Measurements from ENCODE around the gene REM2. TPM values are rescaled to one million over a fixed set of nuclear protein-coding genes. Genes with fewer than 3 reads are reported as not detected.

Gene REM2
- total RNA-seq, 1 donor from 2014 or later, result 0.83 TPM

DNA sequence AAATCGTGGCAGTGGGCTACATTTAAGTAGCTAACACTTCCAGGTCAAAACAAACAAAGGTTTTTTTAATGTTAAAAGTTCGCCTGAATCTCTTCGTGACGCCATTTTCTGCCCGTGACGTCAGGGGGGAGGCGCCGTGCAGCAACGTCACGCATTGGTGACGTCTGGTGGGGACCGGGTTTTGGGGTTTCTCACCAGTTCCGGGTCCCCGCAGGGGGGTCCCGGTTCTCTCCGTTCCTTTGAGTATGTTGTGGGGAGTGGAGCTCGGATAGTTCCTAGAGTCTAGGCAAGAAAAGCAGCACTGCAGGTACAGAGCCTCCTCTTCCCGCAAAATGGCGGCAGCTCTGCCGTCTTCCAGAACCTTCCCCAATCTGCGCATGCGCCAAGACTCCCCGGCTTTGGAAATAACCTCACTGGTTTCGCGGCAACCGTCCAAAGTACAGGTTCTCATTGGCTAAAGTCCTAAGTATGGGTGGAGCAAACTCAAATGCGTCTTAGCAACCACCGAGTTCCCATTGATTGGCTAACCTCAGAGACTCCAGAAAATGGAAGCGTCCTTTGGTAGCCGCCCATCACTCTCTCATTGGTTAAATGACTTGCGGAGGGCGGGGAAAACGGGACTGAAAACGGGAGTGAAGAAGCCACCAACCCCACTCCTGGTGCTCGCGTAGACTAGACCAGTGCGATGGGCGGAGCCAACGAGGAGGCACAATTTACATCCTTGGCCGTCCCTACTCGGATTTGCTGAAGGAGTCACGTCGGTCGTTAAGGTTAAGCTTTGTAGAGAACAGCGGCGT lies 36.0 kb downstream of the REM2 start, which contains the start of gene RBM23:
TSS of gene RBM23 (minus strand) at position 346 of the 797 bp plus-strand sequence.
- Histone ChIP-seq H3K27me3 (ENCODE audit: low read depth) (no peaks in the 10 kb centered on the region), H3K36me3 (peaks cover 35% of the 10 kb centered on the region), H3K4me3 (peak within 1 kb of the TSS; percentile 84), H3K27ac (peak within 1 kb of the TSS; percentile 100), H3K9me3 (no peaks in the 10 kb centered on the region), H3K4me1 (peaks cover 48% of the 10 kb centered on the region)
- TF ChIP-seq, protein P1, sequence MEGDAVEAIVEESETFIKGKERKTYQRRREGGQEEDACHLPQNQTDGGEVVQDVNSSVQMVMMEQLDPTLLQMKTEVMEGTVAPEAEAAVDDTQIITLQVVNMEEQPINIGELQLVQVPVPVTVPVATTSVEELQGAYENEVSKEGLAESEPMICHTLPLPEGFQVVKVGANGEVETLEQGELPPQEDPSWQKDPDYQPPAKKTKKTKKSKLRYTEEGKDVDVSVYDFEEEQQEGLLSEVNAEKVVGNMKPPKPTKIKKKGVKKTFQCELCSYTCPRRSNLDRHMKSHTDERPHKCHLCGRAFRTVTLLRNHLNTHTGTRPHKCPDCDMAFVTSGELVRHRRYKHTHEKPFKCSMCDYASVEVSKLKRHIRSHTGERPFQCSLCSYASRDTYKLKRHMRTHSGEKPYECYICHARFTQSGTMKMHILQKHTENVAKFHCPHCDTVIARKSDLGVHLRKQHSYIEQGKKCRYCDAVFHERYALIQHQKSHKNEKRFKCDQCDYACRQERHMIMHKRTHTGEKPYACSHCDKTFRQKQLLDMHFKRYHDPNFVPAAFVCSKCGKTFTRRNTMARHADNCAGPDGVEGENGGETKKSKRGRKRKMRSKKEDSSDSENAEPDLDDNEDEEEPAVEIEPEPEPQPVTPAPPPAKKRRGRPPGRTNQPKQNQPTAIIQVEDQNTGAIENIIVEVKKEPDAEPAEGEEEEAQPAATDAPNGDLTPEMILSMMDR (IDR thresholded peaks at IDR 0.05), result no peak
- intact Hi-C loops (cut with DNase I), result no loop called here
- peak; percentile 100 for DNase-seq
- ATAC-seq, result peak; percentile 95 to 96

- TF ChIP-seq, protein P1 (IDR thresholded peaks at IDR 0.05), result no peak
- peak; percentile 5 to 25 for ATAC-seq
- DNase-seq, result no peak
- peak overlapping the region; percentile 84 for H3K4me3 ChIP-seq
- intact Hi-C loops (cut with DNase I), result no loop called here
- H3K27ac ChIP-seq, result peak overlapping the region; percentile 100
- no peaks in the 10 kb centered on the region for H3K27me3 ChIP-seq (ENCODE audit: low read depth)
- peaks cover 45% of the 10 kb centered on the region for H3K4me1 ChIP-seq
- H3K36me3 ChIP-seq, result peaks cover 41% of the 10 kb centered on the region
- no peaks in the 10 kb centered on the region for H3K9me3 ChIP-seq
These were observed 36.5 kb downstream of the REM2 start for GRCh38 chr14:22919601-22919921.

- intact Hi-C loops (cut with DNase I), result no loop called here
- TF ChIP-seq, protein P1 (IDR thresholded peaks at IDR 0.05), result no peak
- H3K9me3 ChIP-seq, result no peaks in the 10 kb centered on the region
- H3K36me3 ChIP-seq, result peaks cover 52% of the 10 kb centered on the region
- peaks cover 33% of the 10 kb centered on the region for H3K4me1 ChIP-seq
- no peaks in the 10 kb centered on the region for H3K27me3 ChIP-seq (ENCODE audit: low read depth)
- no peak for ATAC-seq
- H3K27ac ChIP-seq, result no peak overlapping the region
- DNase-seq, result no peak
- no peak overlapping the region for H3K4me3 ChIP-seq
These were observed 37.7 kb downstream of the REM2 start for GRCh38 chr14:22920697-22921096.

- TF ChIP-seq, protein P1 (IDR thresholded peaks at IDR 0.05), result no peak
- ATAC-seq (no peak), DNase-seq (no peak)
- Histone ChIP-seq H3K9me3 (no peaks in the 10 kb centered on the region), H3K27me3 (ENCODE audit: low read depth) (no peaks in the 10 kb centered on the region), H3K36me3 (peaks cover 68% of the 10 kb centered on the region), H3K27ac (no peak overlapping the region), H3K4me3 (no peak overlapping the region), H3K4me1 (peaks cover 19% of the 10 kb centered on the region)
- intact Hi-C loops (cut with DNase I), result no loop called here
These were observed 39.3 kb downstream of the REM2 start for GRCh38 chr14:22922294-22922693.

DNA sequence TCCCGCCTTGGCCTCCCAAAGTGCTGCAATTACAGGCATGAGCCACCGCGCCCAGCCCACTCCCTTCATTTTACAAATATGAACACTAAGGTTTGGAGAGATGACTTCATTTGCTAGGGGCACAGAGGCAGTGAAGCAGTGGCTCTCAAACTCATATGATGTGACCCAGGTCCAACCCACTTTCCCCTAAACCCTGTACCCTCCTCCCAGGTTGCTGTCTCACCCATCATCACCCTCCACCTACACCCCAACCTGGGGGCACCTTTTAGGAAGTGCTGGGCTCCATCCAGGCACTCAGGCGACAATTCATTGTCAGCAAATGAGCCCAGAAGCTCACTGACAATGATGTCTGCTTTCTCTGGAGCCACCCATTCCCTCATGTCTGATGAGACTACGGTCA lies 40.7 kb downstream of the REM2 start:
- TF ChIP-seq, protein P1 (IDR thresholded peaks at IDR 0.05), result no peak
- DNase-seq, result no peak

More for the DNA sequence above, 40.7 kb downstream of the REM2 start:
- Histone ChIP-seq H3K4me1 (peaks cover 25% of the 10 kb centered on the region), H3K27me3 (ENCODE audit: low read depth) (no peaks in the 10 kb centered on the region), H3K4me3 (no peak overlapping the region), H3K9me3 (no peaks in the 10 kb centered on the region), H3K27ac (no peak overlapping the region), H3K36me3 (peaks cover 71% of the 10 kb centered on the region)
- ATAC-seq, result no peak
- intact Hi-C loops (cut with DNase I), result no loop called here
